Nephron (organoid): ENCODE measurements around the gene KCNJ9.
"Not testable (repeated sequence)": the region's sequence is repeated elsewhere in the genome, so short reads cannot be mapped to it uniquely, and the experiment has no call there.

ENCODE experiments used
- H3K27ac Mint-ChIP-seq, 3 experiments: 2 replicates each; pipeline ENCODE4 v1.8.0; 2020; ENCODE audit warnings: mixed read lengths in 3 of 3, mild to moderate bottlenecking in 2 of 3, moderate library complexity in 1 of 3
- H3K27me3 Mint-ChIP-seq: 2 replicates; pipeline ENCODE4 v1.8.0; 2021; ENCODE audit warnings: low read depth, mild to moderate bottlenecking, moderate library complexity, mixed read lengths
- H3K36me3 Mint-ChIP-seq: 2 replicates; pipeline ENCODE4 v1.8.0; 2020; ENCODE audit warnings: low read depth, mixed read lengths
- H3K4me1 Mint-ChIP-seq: 2 replicates; pipeline ENCODE4 v1.8.0; 2020; ENCODE audit warnings: mixed read lengths
- H3K4me3 Mint-ChIP-seq, 3 experiments: 2 replicates each; pipeline ENCODE4 v1.8.0; 2020; ENCODE audit warnings: mild to moderate bottlenecking in 3 of 3, mixed read lengths in 3 of 3, moderate library complexity in 2 of 3
- H3K9me3 Mint-ChIP-seq: 2 replicates; pipeline ENCODE4 v1.8.0; 2020; ENCODE audit warnings: mixed read lengths
- TF ChIP-seq, protein P1 (sequence below), 3 experiments: fragments of 200-600 bp; sonication (generic); IDR thresholded peaks; one replicate each; pipeline ENCODE4 v1.5.0; 2021; ENCODE audit warnings: antibody characterized with exemption in 3 of 3; ENCODE audit not compliant: unreplicated experiment in 3 of 3

Gene KCNJ9

DNA sequence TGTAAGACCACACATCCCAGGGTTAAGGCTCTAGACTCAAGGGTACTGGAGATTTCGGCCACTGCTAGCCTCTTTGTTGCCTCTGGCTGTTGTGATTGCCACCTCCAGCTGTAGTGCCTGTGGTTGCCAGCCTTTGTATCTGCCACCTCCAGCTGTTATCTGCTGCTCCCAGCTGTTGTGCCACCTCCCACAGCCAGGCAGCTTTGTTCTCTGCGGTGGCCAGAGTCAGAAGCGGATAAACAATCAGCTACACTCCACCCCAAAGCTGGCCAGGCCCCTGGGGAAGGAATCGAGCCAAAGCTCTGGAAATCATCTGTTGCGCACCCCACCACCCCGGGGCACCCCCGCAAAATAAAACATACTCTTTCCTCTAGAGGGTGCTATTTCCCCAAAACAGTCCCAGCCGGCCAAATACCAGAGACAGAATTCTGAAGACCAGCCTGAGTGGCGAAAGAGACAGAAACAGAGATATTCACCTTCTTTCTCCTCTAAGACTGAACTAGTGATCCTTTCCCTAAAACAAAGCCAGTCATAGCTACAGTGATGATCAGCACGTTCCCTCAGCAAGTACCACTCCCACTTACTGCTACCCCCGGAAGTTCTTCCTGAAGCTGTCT, 34.7 kb upstream of the KCNJ9 start:
- Mint-ChIP-seq H3K9me3 (no peaks in the 10 kb centered on the region), H3K27me3 (peaks cover 21% of the 10 kb centered on the region), H3K4me1 (peaks cover 24% of the 10 kb centered on the region), H3K36me3 (no peaks in the 10 kb centered on the region), H3K4me3 (peak overlapping the region in 1 of 3 experiments; percentile 19), H3K27ac (peak overlapping the region in 1 of 3 experiments; percentile 10)
- TF ChIP-seq, protein P1, sequence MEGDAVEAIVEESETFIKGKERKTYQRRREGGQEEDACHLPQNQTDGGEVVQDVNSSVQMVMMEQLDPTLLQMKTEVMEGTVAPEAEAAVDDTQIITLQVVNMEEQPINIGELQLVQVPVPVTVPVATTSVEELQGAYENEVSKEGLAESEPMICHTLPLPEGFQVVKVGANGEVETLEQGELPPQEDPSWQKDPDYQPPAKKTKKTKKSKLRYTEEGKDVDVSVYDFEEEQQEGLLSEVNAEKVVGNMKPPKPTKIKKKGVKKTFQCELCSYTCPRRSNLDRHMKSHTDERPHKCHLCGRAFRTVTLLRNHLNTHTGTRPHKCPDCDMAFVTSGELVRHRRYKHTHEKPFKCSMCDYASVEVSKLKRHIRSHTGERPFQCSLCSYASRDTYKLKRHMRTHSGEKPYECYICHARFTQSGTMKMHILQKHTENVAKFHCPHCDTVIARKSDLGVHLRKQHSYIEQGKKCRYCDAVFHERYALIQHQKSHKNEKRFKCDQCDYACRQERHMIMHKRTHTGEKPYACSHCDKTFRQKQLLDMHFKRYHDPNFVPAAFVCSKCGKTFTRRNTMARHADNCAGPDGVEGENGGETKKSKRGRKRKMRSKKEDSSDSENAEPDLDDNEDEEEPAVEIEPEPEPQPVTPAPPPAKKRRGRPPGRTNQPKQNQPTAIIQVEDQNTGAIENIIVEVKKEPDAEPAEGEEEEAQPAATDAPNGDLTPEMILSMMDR (IDR thresholded peaks at IDR 0.05; ENCODE audit: unreplicated experiment in 3 of 3) = peak; percentile 46 to 60 (median 52)

DNA sequence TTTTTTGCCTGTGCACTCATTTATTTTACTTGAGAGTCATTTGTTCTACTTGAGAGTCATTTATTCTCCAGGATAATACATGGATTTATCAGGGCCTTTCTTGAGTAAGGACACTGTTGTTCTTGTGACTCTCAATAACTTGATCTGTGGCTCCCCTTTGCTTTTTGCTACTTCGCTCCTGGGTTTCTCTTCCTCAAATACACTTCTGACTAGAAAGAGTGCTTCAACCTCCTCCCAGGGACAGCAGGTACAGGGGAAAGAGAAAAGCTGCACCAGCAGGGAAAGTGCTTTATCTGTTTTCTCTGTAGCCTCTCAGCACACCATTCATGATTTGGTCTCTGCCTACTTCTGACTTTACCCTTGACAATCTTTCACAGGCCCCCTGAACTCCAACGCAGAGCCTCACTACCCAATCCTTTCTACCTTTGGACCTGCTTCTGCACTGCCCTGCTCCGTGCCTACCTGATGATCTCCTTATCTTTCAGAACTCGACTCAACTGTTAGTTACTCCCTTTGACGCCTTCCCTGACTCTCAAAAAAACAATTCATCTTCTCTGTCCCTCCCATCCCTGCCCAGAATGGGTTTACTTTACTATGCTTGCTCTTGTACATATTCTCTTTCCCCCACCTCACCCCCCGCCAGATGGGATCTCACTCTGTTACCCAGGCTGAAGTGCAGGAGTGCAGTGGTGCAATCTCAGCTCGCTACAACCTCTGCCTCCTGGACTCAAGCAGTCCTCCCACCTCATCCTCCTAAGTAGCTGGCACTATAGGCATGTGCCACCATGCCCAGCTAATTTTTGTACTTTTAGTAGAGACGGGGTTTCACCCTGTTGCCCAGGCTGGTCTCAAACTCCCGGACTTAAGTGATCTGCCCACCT, 34.0 kb upstream of the KCNJ9 start:
- H3K4me3 Mint-ChIP-seq = no peak overlapping the region
- H3K27ac Mint-ChIP-seq = peak overlapping the region in 2 of 3 experiments; percentile 7 to 25
- peaks cover 24% of the 10 kb centered on the region for H3K4me1 Mint-ChIP-seq
- H3K27me3 Mint-ChIP-seq = peaks cover 23% of the 10 kb centered on the region
- H3K9me3 Mint-ChIP-seq = no peaks in the 10 kb centered on the region
- H3K36me3 Mint-ChIP-seq = no peaks in the 10 kb centered on the region
- TF ChIP-seq, protein P1 (IDR thresholded peaks at IDR 0.05; ENCODE audit: unreplicated experiment in 3 of 3) = no peak

DNA sequence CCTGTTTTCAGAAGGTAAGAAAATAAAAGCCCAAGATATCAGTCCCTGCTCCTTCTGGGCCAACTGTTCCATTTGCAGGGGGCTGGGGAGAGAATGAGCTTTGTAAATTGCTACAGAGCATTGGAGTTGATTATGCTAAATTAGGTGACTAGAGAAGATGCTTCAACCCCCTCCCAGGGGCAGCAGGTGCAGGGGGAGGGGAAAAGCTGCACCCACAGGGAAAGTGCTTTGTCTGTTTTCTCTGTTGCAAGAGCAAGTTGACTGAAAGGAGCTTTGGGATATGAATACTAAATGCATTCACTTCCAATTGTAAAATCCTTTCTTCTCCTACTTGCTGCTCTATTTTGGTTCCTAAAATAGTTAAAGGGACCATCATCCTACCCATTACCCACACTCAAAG, 33.0 kb upstream of the KCNJ9 start:
- Mint-ChIP-seq H3K27ac (no peak overlapping the region), H3K36me3 (no peaks in the 10 kb centered on the region), H3K4me3 (no peak overlapping the region), H3K9me3 (no peaks in the 10 kb centered on the region), H3K27me3 (peaks cover 25% of the 10 kb centered on the region), H3K4me1 (peaks cover 24% of the 10 kb centered on the region)
- TF ChIP-seq, protein P1 (IDR thresholded peaks at IDR 0.05; ENCODE audit: unreplicated experiment in 3 of 3) = no peak

DNA sequence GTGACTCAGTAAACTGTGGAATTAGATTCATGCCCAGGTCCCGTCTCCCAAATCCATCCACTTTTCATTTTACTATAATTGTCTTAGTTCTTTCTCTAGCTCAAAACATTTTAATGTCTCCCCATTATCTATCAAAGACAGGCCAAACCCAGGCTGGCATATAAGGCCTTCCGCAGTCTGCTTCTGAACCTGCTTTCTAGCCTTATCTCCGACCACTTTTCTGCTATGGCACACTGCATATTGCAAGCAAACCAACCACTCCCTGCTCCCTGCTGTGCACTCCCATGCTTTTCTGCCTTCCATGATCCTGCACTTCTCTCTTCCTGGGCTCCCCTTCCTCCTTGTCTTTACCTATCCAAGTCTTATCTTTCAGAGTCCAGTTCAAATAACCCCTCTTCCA, 32.2 kb upstream of the KCNJ9 start:
- H3K27me3 Mint-ChIP-seq = peaks cover 27% of the 10 kb centered on the region
- peaks cover 24% of the 10 kb centered on the region for H3K4me1 Mint-ChIP-seq
- H3K36me3 Mint-ChIP-seq = no peaks in the 10 kb centered on the region
- H3K4me3 Mint-ChIP-seq = no peak overlapping the region
- H3K9me3 Mint-ChIP-seq = no peaks in the 10 kb centered on the region
- peak overlapping the region in 1 of 3 experiments; percentile 4 for H3K27ac Mint-ChIP-seq
- TF ChIP-seq, protein P1 (IDR thresholded peaks at IDR 0.05; ENCODE audit: unreplicated experiment in 3 of 3) = no peak

DNA sequence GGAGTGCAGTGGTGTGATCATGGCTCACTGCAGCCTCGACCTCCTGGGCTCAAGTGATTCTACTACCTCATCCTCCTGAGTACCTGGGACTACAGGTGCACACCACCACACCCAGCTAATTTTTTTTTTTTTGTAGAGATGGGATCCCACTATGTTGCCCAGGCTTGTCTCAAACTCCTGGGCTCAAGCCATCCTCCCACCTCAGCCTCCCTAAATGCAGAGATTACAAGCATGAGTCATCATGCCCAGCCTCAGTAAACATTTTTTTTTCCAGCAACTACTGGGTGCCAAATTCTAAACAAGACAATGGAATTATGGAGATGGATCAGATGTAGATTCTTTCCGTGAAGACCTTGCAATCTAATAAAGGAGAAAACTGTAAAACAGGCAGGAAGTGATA, 31.2 kb upstream of the KCNJ9 start:
- not testable (repeated sequence) for H3K9me3 Mint-ChIP-seq, H3K36me3 Mint-ChIP-seq, H3K4me3 Mint-ChIP-seq, H3K27ac Mint-ChIP-seq
- Mint-ChIP-seq H3K27me3 (peaks cover 28% of the 10 kb centered on the region), H3K4me1 (peaks cover 24% of the 10 kb centered on the region)

DNA sequence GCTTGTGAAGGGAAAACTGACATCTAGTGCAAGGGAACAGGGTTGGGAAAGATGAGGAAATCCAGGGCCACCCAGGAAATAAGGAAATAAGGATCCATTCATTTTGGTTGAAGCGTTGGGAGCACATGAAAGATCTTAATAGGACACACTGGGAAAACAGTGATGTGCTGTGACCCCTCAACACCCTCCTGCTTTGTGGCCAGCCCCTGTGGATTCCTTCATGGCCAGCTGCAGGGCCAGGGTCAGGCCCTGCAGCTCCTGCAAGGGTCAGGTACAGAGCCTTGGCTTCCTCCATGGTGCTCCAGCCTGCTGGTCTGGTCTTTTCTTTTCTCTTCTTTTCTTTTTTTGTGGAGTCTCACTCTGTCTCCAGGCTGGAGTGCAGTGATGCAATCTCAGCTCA, 30.7 kb upstream of the KCNJ9 start:
- TF ChIP-seq, protein P1 (IDR thresholded peaks at IDR 0.05; ENCODE audit: unreplicated experiment in 3 of 3) = no peak
- Mint-ChIP-seq H3K27ac (no peak overlapping the region), H3K9me3 (no peaks in the 10 kb centered on the region), H3K27me3 (peaks cover 28% of the 10 kb centered on the region), H3K4me1 (peaks cover 24% of the 10 kb centered on the region), H3K36me3 (no peaks in the 10 kb centered on the region), H3K4me3 (no peak overlapping the region)
